CD14-positive monocyte (primary cell): ENCODE data around the gene DNAH14. TPM values are rescaled to one million over a fixed set of nuclear protein-coding genes. Genes with fewer than 3 reads are reported as not detected.

Experiments used
- DNase-seq, 3 donors: peaks; one replicate each; pipeline ENCODE4 v3.0.0-alpha.2; 2011 to 2022
- H2AFZ ChIP-seq: 2 replicates; pipeline ENCODE4 v1.6.0; 2012; ENCODE audit warnings: mild to moderate bottlenecking, low read depth, low read length, inconsistent platforms; ENCODE audit not compliant: insufficient read depth, poor library complexity, severe bottlenecking
- H3K27ac ChIP-seq, 2 donors: 1 replicate in 1 of 2; 2 replicates in 1 of 2; pipeline ENCODE4 v1.5.1; 2012 to 2013; ENCODE audit warnings: low read length in 2 of 2, control low read depth in 1 of 2, inconsistent platforms in 1 of 2, low read depth in 1 of 2, mild to moderate bottlenecking in 1 of 2
- H3K27me3 ChIP-seq, 2 donors: one replicate each; pipeline versions ENCODE4 v1.6.0 to v1.6.1; 2011 to 2013; ENCODE audit warnings: low read length in 2 of 2; ENCODE audit not compliant: control insufficient read depth in 2 of 2, insufficient read depth in 2 of 2
- H3K36me3 ChIP-seq, 2 donors: replicated peaks in 1 of 2; 1 replicate in 1 of 2; 2 replicates in 1 of 2; pipeline versions ENCODE4 v1.5.1 to v1.6.1; 2012 to 2013; ENCODE audit warnings: low read length in 2 of 2, control low read depth in 1 of 2, inconsistent platforms in 1 of 2, mild to moderate bottlenecking in 1 of 2; ENCODE audit not compliant: insufficient read depth in 2 of 2, control insufficient read depth in 1 of 2
- H3K4me1 ChIP-seq, 2 donors: 1 replicate in 1 of 2; 2 replicates in 1 of 2; pipeline versions ENCODE4 v1.5.1 to v1.6.1; 2012 to 2013; ENCODE audit warnings: low read length in 2 of 2, control low read depth in 1 of 2, inconsistent platforms in 1 of 2, mild to moderate bottlenecking in 1 of 2, moderate library complexity in 1 of 2; ENCODE audit not compliant: insufficient read depth in 2 of 2, control insufficient read depth in 1 of 2
- H3K4me2 ChIP-seq: replicated peaks from 2 replicates; pipeline ENCODE3; 2012; ENCODE audit warnings: low read length, moderate library complexity, mild to moderate bottlenecking; ENCODE audit not compliant: poor library complexity, severe bottlenecking; ENCODE audit errors: extremely low read depth
- H3K4me3 ChIP-seq, 3 experiments: fragments of 200-600 bp in 1 of 3; sonication (generic) in 1 of 3; replicated peaks in 1 of 3; 1 replicate in 2 of 3; 2 replicates in 1 of 3; pipeline ENCODE4 v1.5.1; 2011 to 2013; ENCODE audit warnings: low read length in 3 of 3, mild to moderate bottlenecking in 3 of 3, control low read depth in 2 of 3, low read depth in 2 of 3, inconsistent platforms in 1 of 3, moderate library complexity in 1 of 3
- H3K79me2 ChIP-seq: 2 replicates; pipeline ENCODE4 v1.6.0; 2012; ENCODE audit warnings: mild to moderate bottlenecking, control low read depth, inconsistent platforms, low read length, moderate library complexity; ENCODE audit not compliant: insufficient read depth
- H3K9ac ChIP-seq: 2 replicates; pipeline ENCODE4 v1.6.0; 2017; ENCODE audit warnings: low read length, mild to moderate bottlenecking; ENCODE audit not compliant: insufficient read depth, poor library complexity, severe bottlenecking
- H3K9me3 ChIP-seq, 2 donors: replicated peaks in 1 of 2; 1 replicate in 1 of 2; 2 replicates in 1 of 2; pipeline versions ENCODE4 v1.5.1 to v1.6.1; 2012 to 2013; ENCODE audit warnings: low read length in 2 of 2, control low read depth in 1 of 2; ENCODE audit not compliant: control insufficient read depth in 1 of 2, insufficient read depth in 1 of 2
- H4K20me1 ChIP-seq: 2 replicates; pipeline ENCODE4 v1.6.0; 2012; ENCODE audit warnings: mild to moderate bottlenecking, low read length, control low read depth, moderate library complexity; ENCODE audit not compliant: insufficient read depth
- H3K27ac Mint-ChIP-seq, 7 donors: one replicate each; pipeline ENCODE4 v1.8.0; 2020; ENCODE audit warnings: mild to moderate bottlenecking in 7 of 7, mixed read lengths in 7 of 7, moderate library complexity in 6 of 7, inconsistent platforms in 2 of 7
- H3K27me3 Mint-ChIP-seq, 3 donors: one replicate each; pipeline ENCODE4 v1.8.0; 2021 to 2022; ENCODE audit warnings: low read depth in 3 of 3, mild to moderate bottlenecking in 3 of 3, mixed read lengths in 3 of 3, moderate library complexity in 3 of 3, inconsistent platforms in 1 of 3
- H3K36me3 Mint-ChIP-seq, 2 donors: one replicate each; pipeline ENCODE4 v1.8.0; 2020; ENCODE audit warnings: mixed read lengths in 2 of 2, inconsistent platforms in 1 of 2, mild to moderate bottlenecking in 1 of 2
- H3K4me1 Mint-ChIP-seq: one replicate; pipeline ENCODE4 v1.8.0; 2020; ENCODE audit warnings: mild to moderate bottlenecking, mixed read lengths
- H3K4me3 Mint-ChIP-seq, 2 donors: one replicate each; pipeline ENCODE4 v1.8.0; 2020; ENCODE audit warnings: mild to moderate bottlenecking in 2 of 2, mixed read lengths in 2 of 2, moderate library complexity in 1 of 2
- H3K9me3 Mint-ChIP-seq, 7 donors: one replicate each; pipeline ENCODE4 v1.8.0; 2020 to 2022; ENCODE audit warnings: mixed read lengths in 7 of 7, mild to moderate bottlenecking in 6 of 7, moderate library complexity in 6 of 7, inconsistent platforms in 2 of 7
- WGBS: methylation state at CpG from one replicate; pipeline ENCODE4 v1.1.5; 2013; ENCODE audit warnings: missing lambda C conversion rate; ENCODE audit not compliant: insufficient coverage; 5-methylcytosine and 5-hydroxymethylcytosine counted together
- intact Hi-C, 2 donors: fragments of 100-400 bp; cut with micrococcal nuclease; formaldehyde crosslinking; loops; one replicate each; pipeline versions ENCODE4 v1.15.0 to v1.15.1; 2023
- polyA plus RNA-seq, 3 donors: library from polyadenylated mRNA; depleted of rRNA in 1 of 3; unstranded in 2 of 3; stranded (reverse) in 1 of 3; fragments of 300-500 nt in 2 of 3; fragments of >200 nt in 1 of 3; fragmentation: Illumina TruSeq in 2 of 3; gene quantifications; 1 replicate in 2 of 3; 2 replicates in 1 of 3; pipeline ENCODE4 v1.2.3, GENCODE V29; 2012 to 2021
- TF ChIP-seq, protein P1 (sequence below): fragments of 200-600 bp; IDR thresholded peaks from one replicate; pipeline ENCODE4 v1.8.0; 2022; ENCODE audit warnings: antibody characterized with exemption, mild to moderate bottlenecking

DNAH14 gene
- polyA plus RNA-seq, 3 donors, result 0.83 TPM; not detected in 2

DNA sequence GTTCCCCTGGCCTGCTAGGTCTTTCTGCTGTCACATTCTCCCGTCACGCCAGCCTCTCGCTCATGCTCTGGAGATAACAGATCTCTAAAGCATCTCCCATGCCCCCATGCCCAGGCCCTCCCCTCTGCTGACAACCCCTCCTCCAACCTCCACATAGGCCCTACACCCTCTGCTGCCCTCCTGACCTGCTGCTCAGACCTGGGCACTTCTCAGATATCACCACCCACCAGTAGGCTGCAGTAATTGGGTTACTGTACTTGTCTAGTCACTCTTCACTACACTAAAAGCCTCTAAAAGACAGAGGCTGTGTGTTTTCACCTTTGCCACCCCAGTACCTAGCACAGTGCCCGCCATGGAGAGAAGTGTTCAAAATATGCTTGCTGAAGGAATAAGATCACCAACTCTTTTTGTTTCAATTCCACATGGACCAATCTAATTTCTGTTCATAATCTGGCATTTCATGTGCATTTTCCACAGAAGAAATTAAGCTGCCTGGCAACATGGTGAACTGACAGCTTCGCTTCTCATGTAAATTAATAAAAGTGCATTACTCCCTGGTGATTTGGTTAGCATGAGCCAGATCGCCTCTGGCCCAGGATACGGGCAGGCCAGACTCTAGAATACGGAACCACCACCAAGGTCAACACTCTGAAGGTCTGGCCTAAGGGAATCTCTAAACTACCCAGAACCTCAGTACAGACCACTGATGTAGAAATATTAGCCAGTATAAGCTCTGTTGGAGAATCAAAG lies 477.7 kb downstream of the DNAH14 start:
- DNase-seq, result no peak
- Histone ChIP-seq H3K27ac (no peak overlapping the region), H4K20me1 (peaks cover 80% of the 10 kb centered on the region), H3K9me3 (no peaks in the 10 kb centered on the region), H3K36me3 (peaks cover 90 to 100% of the 10 kb centered on the region in 2 donors), H3K4me1 (no peaks in the 10 kb centered on the region), H3K4me3 (no peak overlapping the region), H3K4me2 (no peak overlapping the region), H2AFZ (no peak overlapping the region), H3K9ac (no peak overlapping the region), H3K27me3 (no peaks in the 10 kb centered on the region), H3K79me2 (peaks cover 64% of the 10 kb centered on the region)
- intact Hi-C loops, result no loop called here
- Mint-ChIP-seq H3K36me3 (peaks cover 81 to 86% of the 10 kb centered on the region in 2 donors), H3K4me3 (no peak overlapping the region), H3K4me1 (no peaks in the 10 kb centered on the region), H3K27me3 (peaks cover 0 to 2% (median 0%) of the 10 kb centered on the region in 3 donors), H3K9me3 (no peaks in the 10 kb centered on the region), H3K27ac (peak overlapping the region in 5 of 7 donors; percentile 2 to 50 (median 37))
- WGBS, result 92% methylated on average over 2 of the region's 8 CpGs
- TF ChIP-seq, protein P1, sequence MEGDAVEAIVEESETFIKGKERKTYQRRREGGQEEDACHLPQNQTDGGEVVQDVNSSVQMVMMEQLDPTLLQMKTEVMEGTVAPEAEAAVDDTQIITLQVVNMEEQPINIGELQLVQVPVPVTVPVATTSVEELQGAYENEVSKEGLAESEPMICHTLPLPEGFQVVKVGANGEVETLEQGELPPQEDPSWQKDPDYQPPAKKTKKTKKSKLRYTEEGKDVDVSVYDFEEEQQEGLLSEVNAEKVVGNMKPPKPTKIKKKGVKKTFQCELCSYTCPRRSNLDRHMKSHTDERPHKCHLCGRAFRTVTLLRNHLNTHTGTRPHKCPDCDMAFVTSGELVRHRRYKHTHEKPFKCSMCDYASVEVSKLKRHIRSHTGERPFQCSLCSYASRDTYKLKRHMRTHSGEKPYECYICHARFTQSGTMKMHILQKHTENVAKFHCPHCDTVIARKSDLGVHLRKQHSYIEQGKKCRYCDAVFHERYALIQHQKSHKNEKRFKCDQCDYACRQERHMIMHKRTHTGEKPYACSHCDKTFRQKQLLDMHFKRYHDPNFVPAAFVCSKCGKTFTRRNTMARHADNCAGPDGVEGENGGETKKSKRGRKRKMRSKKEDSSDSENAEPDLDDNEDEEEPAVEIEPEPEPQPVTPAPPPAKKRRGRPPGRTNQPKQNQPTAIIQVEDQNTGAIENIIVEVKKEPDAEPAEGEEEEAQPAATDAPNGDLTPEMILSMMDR, result no peak

DNA sequence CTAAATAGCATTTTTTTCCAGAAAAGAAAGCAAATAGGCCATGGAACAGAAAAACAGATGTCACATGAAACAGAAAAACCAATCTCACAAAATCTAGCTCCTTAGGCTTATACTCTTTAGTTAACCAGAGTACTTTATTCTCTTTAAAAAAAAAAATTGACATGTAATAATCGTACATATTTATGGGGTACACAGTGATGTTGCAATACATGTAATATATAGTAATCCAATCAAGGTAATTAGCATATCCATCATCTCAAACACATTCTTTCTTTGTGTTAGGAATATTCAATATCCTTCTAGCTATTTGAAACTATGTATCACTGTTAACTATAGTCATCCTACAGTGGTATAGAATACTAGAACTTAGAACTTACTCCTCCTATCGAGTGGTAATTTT lies 478.3 kb downstream of the DNAH14 start:
- Histone ChIP-seq H2AFZ (no peak overlapping the region), H3K27ac (no peak overlapping the region), H3K9ac (no peak overlapping the region), H4K20me1 (peaks cover 84% of the 10 kb centered on the region), H3K4me3 (no peak overlapping the region), H3K9me3 (no peaks in the 10 kb centered on the region), H3K4me1 (no peaks in the 10 kb centered on the region), H3K36me3 (peaks cover 90 to 100% of the 10 kb centered on the region in 2 donors), H3K27me3 (no peaks in the 10 kb centered on the region), H3K79me2 (peaks cover 70% of the 10 kb centered on the region), H3K4me2 (no peak overlapping the region)
- H3K36me3 Mint-ChIP-seq, result peaks cover 87 to 92% of the 10 kb centered on the region in 2 donors
- H3K9me3 Mint-ChIP-seq, result no peaks in the 10 kb centered on the region
- TF ChIP-seq, protein P1, result no peak
- no peak overlapping the region for H3K27ac Mint-ChIP-seq
- intact Hi-C loops, result no loop called here
- H3K27me3 Mint-ChIP-seq, result peaks cover 0 to 2% (median 0%) of the 10 kb centered on the region in 3 donors
- 100% methylated on average over 1 of the region's 2 CpGs for WGBS
- H3K4me1 Mint-ChIP-seq, result no peaks in the 10 kb centered on the region
- H3K4me3 Mint-ChIP-seq, result no peak overlapping the region
- no peak for DNase-seq
